ENCODE measurements around the gene SLC2A9.

The SLC2A9 gene

GRCh38 chr4:9927341-9928007 lies 93.8 kb downstream of the SLC2A9 start:
- Histone ChIP-seq H3K4me3 (ENCODE audit: low read depth, low read length) (no peak overlapping the region), H3K27me3 (ENCODE audit: control insufficient read depth, insufficient read depth, low read length) (no peaks in the 10 kb centered on the region), H3K4me1 (ENCODE audit: control insufficient read depth, insufficient read depth, low read length) (no peaks in the 10 kb centered on the region), H3K9ac (ENCODE audit: low read depth, low read length) (no peak overlapping the region), H3K9me3 (ENCODE audit: control insufficient read depth, insufficient read depth, low read length) (no peaks in the 10 kb centered on the region), H3K36me3 (ENCODE audit: control insufficient read depth, insufficient read depth, low read length) (no peaks in the 10 kb centered on the region)

GRCh38 chr4:9926586-9926985 lies 94.7 kb downstream of the SLC2A9 start:
- Histone ChIP-seq H3K4me3 (ENCODE audit: low read depth, low read length) (no peak overlapping the region), H3K9me3 (ENCODE audit: control insufficient read depth, insufficient read depth, low read length) (no peaks in the 10 kb centered on the region), H3K36me3 (ENCODE audit: control insufficient read depth, insufficient read depth, low read length) (no peaks in the 10 kb centered on the region), H3K27me3 (ENCODE audit: control insufficient read depth, insufficient read depth, low read length) (no peaks in the 10 kb centered on the region), H3K4me1 (ENCODE audit: control insufficient read depth, insufficient read depth, low read length) (no peaks in the 10 kb centered on the region), H3K9ac (ENCODE audit: low read depth, low read length) (no peak overlapping the region)

- no peaks in the 10 kb centered on the region for H3K9me3 ChIP-seq (ENCODE audit: control insufficient read depth, insufficient read depth, low read length)
- no peak overlapping the region for H3K4me3 ChIP-seq (ENCODE audit: low read depth, low read length)
- peaks cover 3% of the 10 kb centered on the region for H3K4me1 ChIP-seq (ENCODE audit: control insufficient read depth, insufficient read depth, low read length)
- no peak overlapping the region for H3K9ac ChIP-seq (ENCODE audit: low read depth, low read length)
- no peaks in the 10 kb centered on the region for H3K36me3 ChIP-seq (ENCODE audit: control insufficient read depth, insufficient read depth, low read length)
- H3K27me3 ChIP-seq (ENCODE audit: control insufficient read depth, insufficient read depth, low read length): no peaks in the 10 kb centered on the region
These were observed 95.4 kb downstream of the SLC2A9 start for GRCh38 chr4:9925750-9926439.

- H3K4me3 ChIP-seq (ENCODE audit: low read depth, low read length): no peak overlapping the region
- H3K9ac ChIP-seq (ENCODE audit: low read depth, low read length): no peak overlapping the region
- H3K4me1 ChIP-seq (ENCODE audit: control insufficient read depth, insufficient read depth, low read length): peaks cover 5% of the 10 kb centered on the region
- H3K27me3 ChIP-seq (ENCODE audit: control insufficient read depth, insufficient read depth, low read length): no peaks in the 10 kb centered on the region
- H3K9me3 ChIP-seq (ENCODE audit: control insufficient read depth, insufficient read depth, low read length): no peaks in the 10 kb centered on the region
- no peaks in the 10 kb centered on the region for H3K36me3 ChIP-seq (ENCODE audit: control insufficient read depth, insufficient read depth, low read length)
These were observed 96.5 kb downstream of the SLC2A9 start for GRCh38 chr4:9924750-9925149.

- Histone ChIP-seq H3K9me3 (ENCODE audit: control insufficient read depth, insufficient read depth, low read length) (no peaks in the 10 kb centered on the region), H3K36me3 (ENCODE audit: control insufficient read depth, insufficient read depth, low read length) (no peaks in the 10 kb centered on the region), H3K4me1 (ENCODE audit: control insufficient read depth, insufficient read depth, low read length) (peaks cover 5% of the 10 kb centered on the region), H3K27me3 (ENCODE audit: control insufficient read depth, insufficient read depth, low read length) (no peaks in the 10 kb centered on the region), H3K4me3 (ENCODE audit: low read depth, low read length) (no peak overlapping the region), H3K9ac (ENCODE audit: low read depth, low read length) (no peak overlapping the region)
These were observed 98.0 kb downstream of the SLC2A9 start for GRCh38 chr4:9923195-9923812.

- Histone ChIP-seq H3K4me3 (ENCODE audit: low read depth, low read length) (no peak overlapping the region), H3K36me3 (ENCODE audit: control insufficient read depth, insufficient read depth, low read length) (no peaks in the 10 kb centered on the region), H3K27me3 (ENCODE audit: control insufficient read depth, insufficient read depth, low read length) (no peaks in the 10 kb centered on the region), H3K4me1 (ENCODE audit: control insufficient read depth, insufficient read depth, low read length) (peaks cover 5% of the 10 kb centered on the region), H3K9ac (ENCODE audit: low read depth, low read length) (no peak overlapping the region), H3K9me3 (ENCODE audit: control insufficient read depth, insufficient read depth, low read length) (no peaks in the 10 kb centered on the region)
These were observed 100.0 kb downstream of the SLC2A9 start for GRCh38 chr4:9921326-9921725.

GRCh38 chr4:9920029-9920428 lies 101.3 kb downstream of the SLC2A9 start:
- Histone ChIP-seq H3K4me1 (ENCODE audit: control insufficient read depth, insufficient read depth, low read length) (peaks cover 5% of the 10 kb centered on the region), H3K9me3 (ENCODE audit: control insufficient read depth, insufficient read depth, low read length) (no peaks in the 10 kb centered on the region), H3K36me3 (ENCODE audit: control insufficient read depth, insufficient read depth, low read length) (no peaks in the 10 kb centered on the region), H3K4me3 (ENCODE audit: low read depth, low read length) (no peak overlapping the region), H3K9ac (ENCODE audit: low read depth, low read length) (no peak overlapping the region), H3K27me3 (ENCODE audit: control insufficient read depth, insufficient read depth, low read length) (no peaks in the 10 kb centered on the region)

- Histone ChIP-seq H3K4me1 (ENCODE audit: control insufficient read depth, insufficient read depth, low read length) (peaks cover 5% of the 10 kb centered on the region), H3K27me3 (ENCODE audit: control insufficient read depth, insufficient read depth, low read length) (no peaks in the 10 kb centered on the region), H3K9me3 (ENCODE audit: control insufficient read depth, insufficient read depth, low read length) (no peaks in the 10 kb centered on the region), H3K4me3 (ENCODE audit: low read depth, low read length) (no peak overlapping the region), H3K9ac (ENCODE audit: low read depth, low read length) (no peak overlapping the region), H3K36me3 (ENCODE audit: control insufficient read depth, insufficient read depth, low read length) (no peaks in the 10 kb centered on the region)
These were observed 102.2 kb downstream of the SLC2A9 start for GRCh38 chr4:9919047-9919446.

GRCh38 chr4:9918484-9918883 lies 102.8 kb downstream of the SLC2A9 start:
- no peaks in the 10 kb centered on the region for H3K9me3 ChIP-seq (ENCODE audit: control insufficient read depth, insufficient read depth, low read length)
- no peak overlapping the region for H3K9ac ChIP-seq (ENCODE audit: low read depth, low read length)
- peaks cover 5% of the 10 kb centered on the region for H3K4me1 ChIP-seq (ENCODE audit: control insufficient read depth, insufficient read depth, low read length)
- H3K27me3 ChIP-seq (ENCODE audit: control insufficient read depth, insufficient read depth, low read length): no peaks in the 10 kb centered on the region
- H3K4me3 ChIP-seq (ENCODE audit: low read depth, low read length): no peak overlapping the region
- H3K36me3 ChIP-seq (ENCODE audit: control insufficient read depth, insufficient read depth, low read length): no peaks in the 10 kb centered on the region

- Histone ChIP-seq H3K27me3 (ENCODE audit: control insufficient read depth, insufficient read depth, low read length) (no peaks in the 10 kb centered on the region), H3K9ac (ENCODE audit: low read depth, low read length) (no peak overlapping the region), H3K36me3 (ENCODE audit: control insufficient read depth, insufficient read depth, low read length) (no peaks in the 10 kb centered on the region), H3K4me1 (ENCODE audit: control insufficient read depth, insufficient read depth, low read length) (peaks cover 5% of the 10 kb centered on the region), H3K9me3 (ENCODE audit: control insufficient read depth, insufficient read depth, low read length) (no peaks in the 10 kb centered on the region), H3K4me3 (ENCODE audit: low read depth, low read length) (no peak overlapping the region)
These were observed 104.4 kb downstream of the SLC2A9 start for GRCh38 chr4:9916937-9917336.

- Histone ChIP-seq H3K9ac (ENCODE audit: low read depth, low read length) (no peak overlapping the region), H3K27me3 (ENCODE audit: control insufficient read depth, insufficient read depth, low read length) (no peaks in the 10 kb centered on the region), H3K4me3 (ENCODE audit: low read depth, low read length) (no peak overlapping the region), H3K9me3 (ENCODE audit: control insufficient read depth, insufficient read depth, low read length) (no peaks in the 10 kb centered on the region), H3K36me3 (ENCODE audit: control insufficient read depth, insufficient read depth, low read length) (no peaks in the 10 kb centered on the region), H3K4me1 (ENCODE audit: control insufficient read depth, insufficient read depth, low read length) (peaks cover 5% of the 10 kb centered on the region)
These were observed 105.0 kb downstream of the SLC2A9 start for GRCh38 chr4:9916346-9916745.

- H3K36me3 ChIP-seq (ENCODE audit: control insufficient read depth, insufficient read depth, low read length): no peaks in the 10 kb centered on the region
- no peaks in the 10 kb centered on the region for H3K4me1 ChIP-seq (ENCODE audit: control insufficient read depth, insufficient read depth, low read length)
- no peak overlapping the region for H3K4me3 ChIP-seq (ENCODE audit: low read depth, low read length)
- H3K27me3 ChIP-seq (ENCODE audit: control insufficient read depth, insufficient read depth, low read length): no peaks in the 10 kb centered on the region
- no peak overlapping the region for H3K9ac ChIP-seq (ENCODE audit: low read depth, low read length)
- no peaks in the 10 kb centered on the region for H3K9me3 ChIP-seq (ENCODE audit: control insufficient read depth, insufficient read depth, low read length)
These were observed 107.5 kb downstream of the SLC2A9 start for GRCh38 chr4:9913846-9914245.

Measured in iPS-15b (cell line).